CD4-positive, CD25-positive, alpha-beta regulatory T cell (primary cell): ENCODE results near the gene NCKAP5. TPM values are rescaled to one million over a fixed set of nuclear protein-coding genes. Genes with fewer than 3 reads are reported as not detected.

Source experiments
- ATAC-seq, 2 donors: fragments of 150-1000 bp; cut with Tn5 transposase; one replicate each; pipeline ENCODE4 v1.10.0; 2021; ENCODE audit warnings: low read depth in 2 of 2, moderate number of reproducible peaks in 2 of 2, moderate library complexity in 1 of 2
- DNase-seq, 3 donors: peaks; one replicate each; pipeline versions ENCODE4 v3.0.0 to v3.0.0-alpha.2; 2012 to 2022; ENCODE audit warnings: mixed read lengths in 1 of 3
- H3K27ac ChIP-seq: one replicate; pipeline ENCODE4 v1.7.0; 2013; ENCODE audit warnings: mild to moderate bottlenecking, low read length; ENCODE audit not compliant: insufficient read depth, poor library complexity, severe bottlenecking
- H3K27me3 ChIP-seq: one replicate; pipeline ENCODE4 v1.7.0; 2013; ENCODE audit warnings: low read length; ENCODE audit not compliant: control insufficient read depth, insufficient read depth
- H3K36me3 ChIP-seq: one replicate; pipeline ENCODE4 v1.7.0; 2013; ENCODE audit warnings: mild to moderate bottlenecking, low read length, moderate library complexity; ENCODE audit not compliant: control insufficient read depth, insufficient read depth
- H3K4me1 ChIP-seq: 2 replicates; pipeline ENCODE4 v1.7.0; 2013; ENCODE audit warnings: mild to moderate bottlenecking, low read length; ENCODE audit not compliant: insufficient read depth, control insufficient read depth, poor library complexity, severe bottlenecking
- H3K4me3 ChIP-seq: one replicate; pipeline ENCODE4 v1.7.0; 2013; ENCODE audit warnings: low read depth, mild to moderate bottlenecking, low read length, moderate library complexity
- H3K9me3 ChIP-seq, 2 experiments: 1 replicate in 1 of 2; 2 replicates in 1 of 2; pipeline ENCODE4 v1.7.0; 2013; ENCODE audit warnings: low read length in 2 of 2, mild to moderate bottlenecking in 1 of 2, moderate library complexity in 1 of 2; ENCODE audit not compliant: control insufficient read depth in 2 of 2
- H3K27ac Mint-ChIP-seq, 3 donors: one replicate each; pipeline ENCODE4 v1.8.0; 2020 to 2022; ENCODE audit warnings: mild to moderate bottlenecking in 3 of 3, mixed read lengths in 3 of 3, moderate library complexity in 2 of 3
- H3K27me3 Mint-ChIP-seq: one replicate; pipeline ENCODE4 v1.8.0; 2022; ENCODE audit warnings: mild to moderate bottlenecking, mixed read lengths
- H3K36me3 Mint-ChIP-seq: one replicate; pipeline ENCODE4 v1.8.0; 2020; ENCODE audit warnings: mixed read lengths
- H3K4me1 Mint-ChIP-seq, 4 donors: one replicate each; pipeline ENCODE4 v1.8.0; 2020 to 2022; ENCODE audit warnings: mixed read lengths in 4 of 4, mild to moderate bottlenecking in 1 of 4
- H3K4me3 Mint-ChIP-seq, 4 donors: one replicate each; pipeline ENCODE4 v1.8.0; 2020 to 2022; ENCODE audit warnings: mild to moderate bottlenecking in 4 of 4, mixed read lengths in 4 of 4, moderate library complexity in 3 of 4
- H3K9me3 Mint-ChIP-seq, 7 donors: one replicate each; pipeline ENCODE4 v1.8.0; 2020 to 2022; ENCODE audit warnings: mixed read lengths in 7 of 7, mild to moderate bottlenecking in 3 of 7, moderate library complexity in 2 of 7
- polyA plus RNA-seq, 4 donors: library from polyadenylated mRNA; unstranded; fragments of 300-500 nt; fragmentation: Illumina TruSeq; gene quantifications; one replicate each; pipeline ENCODE4 v1.2.3, GENCODE V29; 2021
- total RNA-seq: library from RNA; stranded (reverse); gene quantifications from one replicate; pipeline ENCODE4 v1.2.3, GENCODE V29; 2022

NCKAP5 gene
- total and polyA plus RNA-seq, 5 donors from 2014 or later = not detected

GRCh38 chr2:132772340-132772739 lies 795.9 kb downstream of the NCKAP5 start:
- H3K27ac Mint-ChIP-seq = no peak overlapping the region
- H3K4me1 ChIP-seq = no peaks in the 10 kb centered on the region
- no peaks in the 10 kb centered on the region for H3K36me3 Mint-ChIP-seq
- no peaks in the 10 kb centered on the region for H3K27me3 ChIP-seq
- H3K4me3 ChIP-seq = no peak overlapping the region
- ATAC-seq (no peak), DNase-seq (no peak)
- no peaks in the 10 kb centered on the region for H3K36me3 ChIP-seq
- no peaks in the 10 kb centered on the region for H3K4me1 Mint-ChIP-seq
- H3K4me3 Mint-ChIP-seq = no peak overlapping the region
- no peak overlapping the region for H3K27ac ChIP-seq
- H3K27me3 Mint-ChIP-seq = no peaks in the 10 kb centered on the region
- H3K9me3 Mint-ChIP-seq = peaks cover 1 to 6% (median 4%) of the 10 kb centered on the region in 7 donors
- H3K9me3 ChIP-seq = no peaks in the 10 kb centered on the region

GRCh38 chr2:132766573-132766972 lies 801.7 kb downstream of the NCKAP5 start:
- Mint-ChIP-seq H3K27ac (no peak overlapping the region), H3K9me3 (peaks cover 2 to 13% (median 6%) of the 10 kb centered on the region in 7 donors), H3K36me3 (no peaks in the 10 kb centered on the region), H3K27me3 (no peaks in the 10 kb centered on the region), H3K4me3 (no peak overlapping the region), H3K4me1 (no peaks in the 10 kb centered on the region)
- no peaks in the 10 kb centered on the region for H3K4me1 ChIP-seq
- ATAC-seq = no peak
- no peak overlapping the region for H3K4me3 ChIP-seq
- H3K36me3 ChIP-seq = no peaks in the 10 kb centered on the region
- H3K27ac ChIP-seq = no peak overlapping the region
- no peaks in the 10 kb centered on the region for H3K9me3 ChIP-seq
- no peaks in the 10 kb centered on the region for H3K27me3 ChIP-seq
- no peak for DNase-seq

- Mint-ChIP-seq H3K27me3 (no peaks in the 10 kb centered on the region), H3K27ac (no peak overlapping the region), H3K9me3 (peaks cover 0 to 12% (median 4%) of the 10 kb centered on the region in 7 donors), H3K4me1 (no peaks in the 10 kb centered on the region), H3K36me3 (no peaks in the 10 kb centered on the region), H3K4me3 (no peak overlapping the region)
- H3K9me3 ChIP-seq = no peaks in the 10 kb centered on the region
- no peak for DNase-seq
- no peak for ATAC-seq
- no peaks in the 10 kb centered on the region for H3K36me3 ChIP-seq
- no peaks in the 10 kb centered on the region for H3K4me1 ChIP-seq
- no peak overlapping the region for H3K4me3 ChIP-seq
- H3K27ac ChIP-seq = no peak overlapping the region
- no peaks in the 10 kb centered on the region for H3K27me3 ChIP-seq
Observed at GRCh38 chr2:132761437-132761836, 806.8 kb downstream of the NCKAP5 start.

GRCh38 chr2:132760971-132761370 lies 807.3 kb downstream of the NCKAP5 start:
- Mint-ChIP-seq H3K4me1 (no peaks in the 10 kb centered on the region), H3K36me3 (no peaks in the 10 kb centered on the region), H3K27ac (no peak overlapping the region), H3K27me3 (no peaks in the 10 kb centered on the region), H3K9me3 (peaks cover 0 to 12% (median 4%) of the 10 kb centered on the region in 7 donors), H3K4me3 (no peak overlapping the region)
- DNase-seq (no peak), ATAC-seq (no peak)
- H3K36me3 ChIP-seq = no peaks in the 10 kb centered on the region
- no peak overlapping the region for H3K4me3 ChIP-seq
- no peaks in the 10 kb centered on the region for H3K27me3 ChIP-seq
- no peaks in the 10 kb centered on the region for H3K4me1 ChIP-seq
- no peak overlapping the region for H3K27ac ChIP-seq
- no peaks in the 10 kb centered on the region for H3K9me3 ChIP-seq

GRCh38 chr2:132760405-132760804 lies 807.9 kb downstream of the NCKAP5 start:
- Histone ChIP-seq H3K27ac (no peak overlapping the region), H3K4me1 (no peaks in the 10 kb centered on the region), H3K27me3 (no peaks in the 10 kb centered on the region), H3K4me3 (no peak overlapping the region), H3K9me3 (no peaks in the 10 kb centered on the region), H3K36me3 (no peaks in the 10 kb centered on the region)
- Mint-ChIP-seq H3K4me3 (no peak overlapping the region), H3K27me3 (no peaks in the 10 kb centered on the region), H3K9me3 (peaks cover 0 to 12% (median 4%) of the 10 kb centered on the region in 7 donors), H3K36me3 (no peaks in the 10 kb centered on the region), H3K27ac (no peak overlapping the region), H3K4me1 (no peaks in the 10 kb centered on the region)
- DNase-seq (no peak), ATAC-seq (no peak)

- no peak overlapping the region for H3K27ac ChIP-seq
- H3K4me3 ChIP-seq = no peak overlapping the region
- Mint-ChIP-seq H3K9me3 (peaks cover 0 to 17% (median 6%) of the 10 kb centered on the region in 7 donors), H3K27ac (no peak overlapping the region), H3K27me3 (no peaks in the 10 kb centered on the region), H3K36me3 (no peaks in the 10 kb centered on the region), H3K4me1 (no peaks in the 10 kb centered on the region), H3K4me3 (no peak overlapping the region)
- no peaks in the 10 kb centered on the region for H3K27me3 ChIP-seq
- H3K9me3 ChIP-seq = no peaks in the 10 kb centered on the region
- no peaks in the 10 kb centered on the region for H3K4me1 ChIP-seq
- no peak for ATAC-seq
- no peaks in the 10 kb centered on the region for H3K36me3 ChIP-seq
- DNase-seq = no peak
Observed at GRCh38 chr2:132758995-132759394, 809.3 kb downstream of the NCKAP5 start.

GRCh38 chr2:132757676-132758075 lies 810.6 kb downstream of the NCKAP5 start:
- no peak for DNase-seq
- H3K36me3 Mint-ChIP-seq = no peaks in the 10 kb centered on the region
- no peak for ATAC-seq
- no peak overlapping the region for H3K4me3 Mint-ChIP-seq
- H3K4me1 ChIP-seq = no peaks in the 10 kb centered on the region
- no peak overlapping the region for H3K4me3 ChIP-seq
- H3K9me3 Mint-ChIP-seq = peaks cover 0 to 18% (median 3%) of the 10 kb centered on the region in 7 donors
- no peak overlapping the region for H3K27ac Mint-ChIP-seq
- no peak overlapping the region for H3K27ac ChIP-seq
- no peaks in the 10 kb centered on the region for H3K27me3 ChIP-seq
- H3K4me1 Mint-ChIP-seq = no peaks in the 10 kb centered on the region
- H3K27me3 Mint-ChIP-seq = no peaks in the 10 kb centered on the region
- H3K36me3 ChIP-seq = no peaks in the 10 kb centered on the region
- no peaks in the 10 kb centered on the region for H3K9me3 ChIP-seq

GRCh38 chr2:132757002-132757589 lies 811.2 kb downstream of the NCKAP5 start:
- Mint-ChIP-seq H3K27ac (no peak overlapping the region), H3K9me3 (peaks cover 0 to 18% (median 3%) of the 10 kb centered on the region in 7 donors), H3K4me3 (no peak overlapping the region), H3K4me1 (no peaks in the 10 kb centered on the region), H3K27me3 (no peaks in the 10 kb centered on the region), H3K36me3 (no peaks in the 10 kb centered on the region)
- Histone ChIP-seq H3K27ac (no peak overlapping the region), H3K4me3 (no peak overlapping the region), H3K9me3 (no peaks in the 10 kb centered on the region), H3K36me3 (no peaks in the 10 kb centered on the region), H3K4me1 (no peaks in the 10 kb centered on the region), H3K27me3 (no peaks in the 10 kb centered on the region)
- no peak for DNase-seq
- no peak for ATAC-seq
